ENCODE data around the gene TCEANC2. TPM values are rescaled to one million over a fixed set of nuclear protein-coding genes. Genes with fewer than 3 reads are reported as not detected.

The TCEANC2 gene
- total RNA-seq, 4 donors from 2014 or later: 2.6 to 9.5 (median 7.0) TPM

- Histone ChIP-seq H3K4me3 (no peak overlapping the region), H3K36me3 (no peaks in the 10 kb centered on the region), H3K9me3 (no peaks in the 10 kb centered on the region), H3K27ac (no peak overlapping the region), H3K4me1 (no peaks in the 10 kb centered on the region), H3K27me3 (no peaks in the 10 kb centered on the region)
- in situ Hi-C loops (cut with MboI; ENCODE audit: low sequenced_read_pairs in 4 of 4) (no loop called here), intact Hi-C loops (cut with DNase I; ENCODE audit: low total_unique reads) (no loop called here)
- ATAC-seq (no peak), DNase-seq (no peak)
- TF ChIP-seq POLR2A (IDR thresholded peaks at IDR 0.05): no peak
- TF ChIP-seq CTCF (IDR thresholded peaks at IDR 0.05 in 4 of 5, conservative IDR thresholded peaks at IDR 0.05 in 1 of 5): no peak
Observed at GRCh38 chr1:54007613-54008012, 45.8 kb upstream of the TCEANC2 start.

- ATAC-seq: no peak
- H3K4me1 ChIP-seq: no peaks in the 10 kb centered on the region
- H3K36me3 ChIP-seq: no peaks in the 10 kb centered on the region
- no peak for TF ChIP-seq POLR2A (IDR thresholded peaks at IDR 0.05)
- no peak for TF ChIP-seq CTCF (IDR thresholded peaks at IDR 0.05 in 4 of 5, conservative IDR thresholded peaks at IDR 0.05 in 1 of 5)
- intact Hi-C loops (cut with DNase I; ENCODE audit: low total_unique reads) (no loop called here), in situ Hi-C loops (cut with MboI; ENCODE audit: low sequenced_read_pairs in 4 of 4) (no loop called here)
- no peak overlapping the region for H3K27ac ChIP-seq
- H3K27me3 ChIP-seq: peaks cover 0 to 3% (median 0%) of the 10 kb centered on the region in 3 donors
- no peak overlapping the region for H3K4me3 ChIP-seq
- no peak for DNase-seq
- H3K9me3 ChIP-seq: no peaks in the 10 kb centered on the region
Observed at GRCh38 chr1:54008876-54009275, 44.5 kb upstream of the TCEANC2 start.

GRCh38 chr1:54009406-54009805 lies 44.0 kb upstream of the TCEANC2 start:
- Histone ChIP-seq H3K9me3 (no peaks in the 10 kb centered on the region), H3K4me1 (no peaks in the 10 kb centered on the region), H3K36me3 (no peaks in the 10 kb centered on the region), H3K4me3 (no peak overlapping the region), H3K27ac (no peak overlapping the region), H3K27me3 (peaks cover 0 to 3% (median 0%) of the 10 kb centered on the region in 3 donors)
- no peak for DNase-seq
- intact Hi-C loops (cut with DNase I; ENCODE audit: low total_unique reads): no loop called here
- ATAC-seq: no peak
- in situ Hi-C loops (cut with MboI; ENCODE audit: low sequenced_read_pairs in 4 of 4): no loop called here
- TF ChIP-seq POLR2A (IDR thresholded peaks at IDR 0.05) (no peak), CTCF (IDR thresholded peaks at IDR 0.05 in 4 of 5, conservative IDR thresholded peaks at IDR 0.05 in 1 of 5) (no peak)

- no peak overlapping the region for H3K27ac ChIP-seq
- H3K36me3 ChIP-seq: no peaks in the 10 kb centered on the region
- no peaks in the 10 kb centered on the region for H3K4me1 ChIP-seq
- H3K4me3 ChIP-seq: no peak overlapping the region
- intact Hi-C loops (cut with DNase I; ENCODE audit: low total_unique reads): no loop called here
- H3K27me3 ChIP-seq: peaks cover 0 to 3% (median 0%) of the 10 kb centered on the region in 3 donors
- in situ Hi-C loops (cut with MboI; ENCODE audit: low sequenced_read_pairs in 4 of 4): no loop called here
- H3K9me3 ChIP-seq: no peaks in the 10 kb centered on the region
- ATAC-seq (no peak), DNase-seq (no peak)
- no peak for TF ChIP-seq CTCF (IDR thresholded peaks at IDR 0.05 in 4 of 5, conservative IDR thresholded peaks at IDR 0.05 in 1 of 5)
- TF ChIP-seq POLR2A (IDR thresholded peaks at IDR 0.05): no peak
Observed at GRCh38 chr1:54010415-54011117, 42.8 kb upstream of the TCEANC2 start.
